HL-60 (cell line): ENCODE measurements around the gene TIAL1.

Experiments used
- DNase-seq, 2 experiments: peaks; one replicate each; pipeline ENCODE4 v3.0.0-alpha.2; 2010 to 2020; ENCODE audit warnings: low read depth in 1 of 2, low spot score in 1 of 2
- H3K27ac ChIP-seq: fragments of 250-450 bp; sonication (Bioruptor Pico); replicated peaks from 2 replicates; pipeline ENCODE4 v1.5.1; 2020; ENCODE audit warnings: mild to moderate bottlenecking, moderate library complexity
- H3K27me3 ChIP-seq: fragments of 250-450 bp; sonication (Bioruptor Pico); 2 replicates; pipeline ENCODE4 v1.5.1; 2021; ENCODE audit warnings: mild to moderate bottlenecking, moderate library complexity; ENCODE audit not compliant: insufficient read depth, poor library complexity, severe bottlenecking
- H3K4me3 ChIP-seq: replicated peaks from 2 replicates; pipeline ENCODE4 v1.5.1; 2011; ENCODE audit warnings: mild to moderate bottlenecking, control low read depth, low read length; ENCODE audit not compliant: insufficient read depth
- GABPA ChIP-seq: IDR thresholded peaks from 2 replicates; pipeline ENCODE4 v1.6.1; 2012; ENCODE audit warnings: low read depth
- POLR2AphosphoS5 ChIP-seq: IDR thresholded peaks from 2 replicates; pipeline ENCODE4 v1.6.1; 2012; ENCODE audit warnings: low read depth
- SPI1 ChIP-seq: IDR thresholded peaks from 2 replicates; pipeline ENCODE4 v1.6.1; 2012; ENCODE audit warnings: low read depth, mild to moderate bottlenecking, borderline replicate concordance
- TF ChIP-seq, protein P1 (sequence below): IDR thresholded peaks from 2 replicates; pipeline ENCODE4 v1.6.1; 2012; ENCODE audit warnings: low read depth; ENCODE audit not compliant: insufficient replicate concordance
- TF ChIP-seq, protein P2 (sequence below): IDR thresholded peaks from one replicate; pipeline ENCODE4 v1.5.1; 2011; ENCODE audit warnings: low read length, control low read depth, inconsistent platforms; ENCODE audit not compliant: insufficient read depth

TIAL1 gene

DNA sequence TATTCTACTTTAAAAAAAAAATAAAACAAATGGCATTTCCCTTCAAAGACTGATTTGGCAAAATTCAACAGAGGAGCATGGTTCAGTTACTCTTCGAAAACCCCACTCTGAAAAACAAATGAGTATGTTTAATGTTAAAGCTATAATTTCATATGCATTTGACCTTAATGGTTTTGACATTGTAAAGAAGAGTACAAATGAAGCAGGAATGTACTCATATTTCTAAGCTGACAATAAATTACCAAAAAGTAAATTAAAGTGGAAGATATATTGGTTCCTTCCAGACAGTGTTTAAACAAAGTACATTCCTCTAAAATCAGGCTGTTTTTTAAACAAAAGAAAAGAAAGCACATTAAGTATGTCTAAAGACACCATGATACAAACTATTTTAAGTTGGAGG is 70.6 kb downstream of the TIAL1 start:
- H3K27me3 ChIP-seq: no peaks in the 10 kb centered on the region
- no peak overlapping the region for H3K27ac ChIP-seq
- no peak overlapping the region for H3K4me3 ChIP-seq
- TF ChIP-seq GABPA: no peak
- TF ChIP-seq, protein P1, sequence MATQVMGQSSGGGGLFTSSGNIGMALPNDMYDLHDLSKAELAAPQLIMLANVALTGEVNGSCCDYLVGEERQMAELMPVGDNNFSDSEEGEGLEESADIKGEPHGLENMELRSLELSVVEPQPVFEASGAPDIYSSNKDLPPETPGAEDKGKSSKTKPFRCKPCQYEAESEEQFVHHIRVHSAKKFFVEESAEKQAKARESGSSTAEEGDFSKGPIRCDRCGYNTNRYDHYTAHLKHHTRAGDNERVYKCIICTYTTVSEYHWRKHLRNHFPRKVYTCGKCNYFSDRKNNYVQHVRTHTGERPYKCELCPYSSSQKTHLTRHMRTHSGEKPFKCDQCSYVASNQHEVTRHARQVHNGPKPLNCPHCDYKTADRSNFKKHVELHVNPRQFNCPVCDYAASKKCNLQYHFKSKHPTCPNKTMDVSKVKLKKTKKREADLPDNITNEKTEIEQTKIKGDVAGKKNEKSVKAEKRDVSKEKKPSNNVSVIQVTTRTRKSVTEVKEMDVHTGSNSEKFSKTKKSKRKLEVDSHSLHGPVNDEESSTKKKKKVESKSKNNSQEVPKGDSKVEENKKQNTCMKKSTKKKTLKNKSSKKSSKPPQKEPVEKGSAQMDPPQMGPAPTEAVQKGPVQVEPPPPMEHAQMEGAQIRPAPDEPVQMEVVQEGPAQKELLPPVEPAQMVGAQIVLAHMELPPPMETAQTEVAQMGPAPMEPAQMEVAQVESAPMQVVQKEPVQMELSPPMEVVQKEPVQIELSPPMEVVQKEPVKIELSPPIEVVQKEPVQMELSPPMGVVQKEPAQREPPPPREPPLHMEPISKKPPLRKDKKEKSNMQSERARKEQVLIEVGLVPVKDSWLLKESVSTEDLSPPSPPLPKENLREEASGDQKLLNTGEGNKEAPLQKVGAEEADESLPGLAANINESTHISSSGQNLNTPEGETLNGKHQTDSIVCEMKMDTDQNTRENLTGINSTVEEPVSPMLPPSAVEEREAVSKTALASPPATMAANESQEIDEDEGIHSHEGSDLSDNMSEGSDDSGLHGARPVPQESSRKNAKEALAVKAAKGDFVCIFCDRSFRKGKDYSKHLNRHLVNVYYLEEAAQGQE: no peak
- TF ChIP-seq POLR2AphosphoS5: no peak
- TF ChIP-seq SPI1: no peak
- TF ChIP-seq, protein P2, sequence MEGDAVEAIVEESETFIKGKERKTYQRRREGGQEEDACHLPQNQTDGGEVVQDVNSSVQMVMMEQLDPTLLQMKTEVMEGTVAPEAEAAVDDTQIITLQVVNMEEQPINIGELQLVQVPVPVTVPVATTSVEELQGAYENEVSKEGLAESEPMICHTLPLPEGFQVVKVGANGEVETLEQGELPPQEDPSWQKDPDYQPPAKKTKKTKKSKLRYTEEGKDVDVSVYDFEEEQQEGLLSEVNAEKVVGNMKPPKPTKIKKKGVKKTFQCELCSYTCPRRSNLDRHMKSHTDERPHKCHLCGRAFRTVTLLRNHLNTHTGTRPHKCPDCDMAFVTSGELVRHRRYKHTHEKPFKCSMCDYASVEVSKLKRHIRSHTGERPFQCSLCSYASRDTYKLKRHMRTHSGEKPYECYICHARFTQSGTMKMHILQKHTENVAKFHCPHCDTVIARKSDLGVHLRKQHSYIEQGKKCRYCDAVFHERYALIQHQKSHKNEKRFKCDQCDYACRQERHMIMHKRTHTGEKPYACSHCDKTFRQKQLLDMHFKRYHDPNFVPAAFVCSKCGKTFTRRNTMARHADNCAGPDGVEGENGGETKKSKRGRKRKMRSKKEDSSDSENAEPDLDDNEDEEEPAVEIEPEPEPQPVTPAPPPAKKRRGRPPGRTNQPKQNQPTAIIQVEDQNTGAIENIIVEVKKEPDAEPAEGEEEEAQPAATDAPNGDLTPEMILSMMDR: no peak
- DNase-seq: no peak

DNA sequence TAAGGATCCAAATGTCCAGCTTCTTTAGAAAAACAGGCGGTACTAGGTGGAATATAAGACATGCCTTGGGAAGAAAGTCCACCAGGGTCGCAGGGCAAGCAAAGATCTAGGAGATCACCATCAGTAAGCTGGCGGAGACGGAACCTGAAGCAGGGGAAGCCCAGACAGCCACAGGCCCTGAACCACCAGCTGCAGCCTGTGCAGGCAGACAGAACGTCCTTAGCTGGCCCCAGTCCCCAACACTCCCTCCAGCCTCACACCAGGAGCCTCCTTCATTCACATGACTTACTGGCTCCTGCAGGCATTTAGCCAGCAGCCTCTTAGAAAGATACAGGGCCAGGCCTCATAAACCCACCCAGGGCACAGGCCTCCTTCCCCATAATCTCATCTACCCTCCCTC is 71.6 kb downstream of the TIAL1 start:
- TF ChIP-seq, protein P2: no peak
- TF ChIP-seq, protein P1: no peak
- H3K27me3 ChIP-seq: no peaks in the 10 kb centered on the region
- no peak for DNase-seq
- H3K4me3 ChIP-seq: no peak overlapping the region
- no peak overlapping the region for H3K27ac ChIP-seq

DNA sequence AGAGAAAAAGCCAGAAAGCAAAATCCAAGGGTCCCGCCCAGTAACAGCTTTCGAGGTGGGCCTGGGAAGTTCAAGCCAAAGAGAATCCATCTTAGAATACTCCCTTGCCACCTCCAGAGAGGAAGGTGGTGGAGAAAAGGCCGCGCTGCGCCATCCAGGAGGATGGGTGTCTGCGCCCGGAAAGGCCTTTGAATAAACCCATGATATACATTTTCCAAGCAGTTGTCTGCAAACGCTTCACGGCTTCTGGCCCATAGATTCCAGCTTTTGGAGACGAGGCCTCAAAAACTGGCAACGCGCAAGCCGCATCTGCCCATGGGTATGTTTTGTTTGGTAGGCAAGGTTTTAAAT is 72.1 kb downstream of the TIAL1 start:
- no peak overlapping the region for H3K4me3 ChIP-seq
- DNase-seq: no peak
- no peak overlapping the region for H3K27ac ChIP-seq
- no peaks in the 10 kb centered on the region for H3K27me3 ChIP-seq
- TF ChIP-seq, protein P2: no peak
- TF ChIP-seq, protein P1: no peak
- TF ChIP-seq SPI1 (no peak), POLR2AphosphoS5 (no peak), GABPA (no peak)
